GM18867 (cell line): ENCODE results near the gene IMP4.

Experiments used
- ATAC-seq: cut with Tn5 transposase; IDR thresholded peaks from one replicate; pipeline ENCODE4 v1.9.1; 2021; ENCODE audit warnings: mild to moderate bottlenecking, moderate library complexity; ENCODE audit not compliant: unreplicated experiment

Gene IMP4

DNA sequence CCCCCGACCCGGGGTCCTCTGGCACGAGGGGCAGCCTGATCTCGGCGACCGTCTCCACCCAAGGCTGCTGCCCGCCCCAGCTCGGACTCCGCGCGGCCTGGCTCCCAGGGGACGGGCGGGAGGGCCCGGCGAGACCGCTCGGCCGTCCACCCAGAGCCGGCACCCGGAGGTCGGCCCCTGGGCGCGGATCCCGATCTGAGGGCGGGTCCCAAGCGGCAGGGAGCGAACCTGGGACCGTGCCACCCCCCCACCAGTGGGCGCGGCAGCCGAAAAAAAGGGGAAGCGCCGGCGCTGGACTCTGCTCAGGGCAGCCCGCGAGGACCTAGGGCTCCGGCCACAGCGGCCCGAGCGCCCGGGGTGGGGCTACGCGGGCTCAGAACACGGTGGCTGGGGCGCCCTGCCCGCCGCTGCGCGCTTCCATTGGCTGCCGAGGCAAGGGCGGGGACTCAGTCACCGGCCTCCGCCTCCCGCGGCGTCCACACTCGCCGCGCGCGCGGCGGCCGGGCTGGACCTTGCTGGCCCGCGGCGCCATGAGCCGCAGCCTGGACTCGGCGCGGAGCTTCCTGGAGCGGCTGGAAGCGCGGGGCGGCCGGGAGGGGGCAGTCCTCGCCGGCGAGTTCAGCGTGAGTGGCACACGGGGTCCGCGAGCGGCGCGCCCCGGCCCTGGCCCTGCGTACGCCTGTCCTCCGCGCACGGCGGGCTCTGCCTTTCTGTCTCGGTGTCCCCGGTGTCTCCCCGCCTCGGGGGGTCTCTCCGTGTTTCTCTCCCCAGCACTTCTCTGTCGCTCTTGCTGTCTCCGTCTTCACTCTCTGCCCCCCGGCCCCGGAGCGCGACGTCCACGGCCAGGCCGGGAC is 13.1 kb downstream of the IMP4 start, which contains the start of gene PTPN18:
TSS of gene PTPN18 (plus strand) at position 479 of the 854 bp plus-strand sequence. CDS start at position 531, 52 bp downstream.
- peak; percentile 97 for ATAC-seq

GRCh38 chr2:130357864-130358263 is 15.2 kb downstream of the IMP4 start:
- ATAC-seq: no peak

DNA sequence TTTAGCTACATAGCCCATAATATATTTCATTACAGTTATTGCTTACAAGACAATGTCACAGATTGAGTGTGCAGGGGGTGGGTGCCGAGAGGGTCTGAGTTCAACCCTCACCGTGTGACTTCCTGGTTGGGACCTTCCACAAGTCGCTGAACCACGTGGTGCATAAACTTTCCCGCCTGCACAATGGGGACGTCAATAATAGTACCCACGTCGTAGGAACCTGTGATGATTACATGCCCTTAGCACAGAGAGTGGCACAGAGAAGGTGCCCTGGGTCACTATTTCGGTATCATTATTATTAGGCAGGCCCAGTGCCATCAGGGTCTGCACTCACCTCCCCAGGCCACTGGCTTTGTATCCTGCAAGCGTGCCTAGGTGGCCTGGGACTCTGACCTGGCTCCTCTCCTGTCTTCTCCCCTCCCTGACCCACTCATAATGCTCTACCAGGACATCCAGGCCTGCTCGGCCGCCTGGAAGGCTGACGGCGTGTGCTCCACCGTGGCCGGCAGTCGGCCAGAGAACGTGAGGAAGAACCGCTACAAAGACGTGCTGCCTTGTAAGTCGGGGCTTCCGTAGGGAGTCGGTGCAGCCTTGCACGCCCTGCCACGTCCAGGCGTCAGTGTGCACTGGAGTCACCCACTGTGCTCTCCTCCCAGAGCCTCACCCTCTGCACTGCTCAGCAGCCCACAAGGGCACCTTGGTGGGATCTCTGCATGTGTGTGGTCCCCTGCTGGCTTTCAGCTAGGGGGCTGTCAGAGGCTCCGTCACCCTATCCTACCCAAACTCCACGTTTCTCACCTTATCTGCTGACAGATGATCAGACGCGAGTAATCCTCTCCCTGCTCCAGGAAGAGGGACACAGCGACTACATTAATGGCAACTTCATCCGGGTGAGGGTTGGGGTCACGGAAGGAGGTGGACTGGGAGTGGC is 16.0 kb downstream of the IMP4 start:
- ATAC-seq: no peak

- no peak for ATAC-seq
These were observed 16.8 kb downstream of the IMP4 start for GRCh38 chr2:130359466-130359865.

DNA sequence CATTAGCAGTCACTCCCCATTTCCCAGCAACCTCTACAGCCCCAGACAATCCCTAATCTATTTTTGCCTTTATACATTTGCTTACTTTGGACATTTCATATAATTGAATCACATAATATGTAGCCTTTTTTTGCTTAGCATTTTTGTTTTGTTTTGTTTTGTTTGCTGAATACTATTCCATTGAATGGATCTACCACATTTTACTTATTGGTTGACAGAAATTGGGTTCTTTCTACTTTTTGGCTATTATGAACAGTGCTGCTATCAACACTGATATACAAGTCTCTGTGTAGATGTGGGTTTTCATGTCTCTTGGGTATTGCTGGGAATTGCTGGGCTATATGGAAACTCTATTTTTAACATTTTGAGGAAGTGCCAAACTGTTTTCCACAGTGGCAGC is 20.8 kb downstream of the IMP4 start:
- ATAC-seq: no peak

DNA sequence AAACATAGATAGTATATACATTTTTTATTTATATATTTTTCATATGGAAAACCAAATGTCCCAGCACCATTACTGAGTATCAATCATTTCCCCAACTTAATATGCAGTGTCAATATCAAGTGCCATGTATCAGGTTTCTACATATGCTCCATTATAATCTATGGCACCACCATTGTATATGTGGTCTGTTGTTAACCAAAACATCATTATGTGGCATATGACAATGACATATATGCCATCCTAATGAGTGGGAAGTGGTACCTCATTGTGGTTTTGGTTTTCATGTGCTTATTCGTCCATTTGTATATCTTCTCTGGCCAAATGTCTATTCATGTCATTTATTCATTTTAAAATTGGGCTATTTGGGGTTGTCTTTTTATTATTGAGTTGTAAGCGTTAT is 22.4 kb downstream of the IMP4 start:
- no peak for ATAC-seq

GRCh38 chr2:130365963-130366362 is 23.3 kb downstream of the IMP4 start:
- ATAC-seq: no peak

DNA sequence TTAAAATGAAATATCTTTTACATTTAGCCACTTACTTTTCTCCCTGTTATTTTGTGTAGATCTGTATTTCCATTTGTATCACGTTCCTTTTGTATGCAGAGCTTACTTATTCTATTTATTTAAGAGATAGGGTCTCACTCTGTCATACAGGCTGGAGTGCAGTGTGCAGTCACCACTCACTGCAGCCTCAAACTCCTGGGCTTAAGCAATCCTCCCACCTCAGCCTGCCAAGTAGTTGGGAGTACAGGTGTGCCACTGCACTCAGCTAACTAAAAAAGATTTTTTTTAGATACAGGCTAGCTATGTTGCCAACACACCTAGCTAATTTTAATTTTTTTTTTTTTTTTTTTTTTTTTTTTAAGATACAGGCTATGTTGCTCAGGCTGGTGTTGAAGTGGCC is 24.0 kb downstream of the IMP4 start:
- ATAC-seq: no peak

- ATAC-seq: no peak
These were observed 26.1 kb downstream of the IMP4 start for GRCh38 chr2:130368786-130369185.

DNA sequence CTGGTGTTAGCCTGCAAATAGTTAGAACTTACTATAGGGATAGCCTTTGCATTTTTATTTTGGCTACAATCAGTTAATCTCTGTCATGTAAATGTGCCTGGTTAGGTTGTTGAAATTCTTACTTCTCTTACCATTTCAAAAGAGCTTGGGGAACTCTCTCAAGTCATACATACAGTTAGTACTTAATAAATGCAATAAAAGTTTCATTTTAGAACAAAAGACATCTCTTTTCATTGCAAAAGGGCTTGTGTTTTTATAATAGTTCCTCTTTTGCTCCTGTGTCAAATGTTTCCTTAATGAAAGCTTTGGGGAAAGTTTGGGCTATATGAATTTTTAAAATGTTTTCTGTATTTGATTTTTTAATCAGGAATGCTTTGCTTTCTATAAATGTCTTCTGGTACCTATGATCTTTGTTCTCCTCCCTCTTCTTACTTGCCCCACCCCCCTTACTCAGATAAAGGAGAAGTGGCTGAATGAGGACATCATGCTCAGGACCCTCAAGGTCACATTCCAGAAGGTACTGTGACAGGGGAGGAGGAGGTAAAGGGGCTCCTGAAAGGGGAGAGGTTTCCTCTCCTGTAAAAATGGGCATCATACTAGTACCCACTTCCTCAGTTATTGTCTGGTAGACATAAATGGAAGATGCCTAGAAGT is 26.7 kb downstream of the IMP4 start:
- ATAC-seq: no peak

- ATAC-seq: no peak
These were observed 27.3 kb downstream of the IMP4 start for GRCh38 chr2:130369965-130370341.

GRCh38 chr2:130370490-130370889 is 27.8 kb downstream of the IMP4 start:
- ATAC-seq: no peak

- no peak for ATAC-seq
These were observed 29.0 kb downstream of the IMP4 start for GRCh38 chr2:130371723-130372054.

- peak; percentile 70 for ATAC-seq
These were observed 29.5 kb downstream of the IMP4 start for GRCh38 chr2:130372055-130372832.

- peak; percentile 1 for ATAC-seq
These were observed 30.4 kb downstream of the IMP4 start for GRCh38 chr2:130372833-130373807.

GRCh38 chr2:130373808-130374365 is 31.2 kb downstream of the IMP4 start:
- ATAC-seq: no peak

- ATAC-seq: no peak
These were observed 32.0 kb downstream of the IMP4 start for GRCh38 chr2:130374587-130375290.
